HG03066 (cell line): ENCODE data around the gene CXCL12.

Experiments used
- ATAC-seq: cut with Tn5 transposase; IDR thresholded peaks from one replicate; pipeline ENCODE4 v1.9.1; 2021; ENCODE audit warnings: low read depth; ENCODE audit not compliant: unreplicated experiment

CXCL12 gene

GRCh38 chr10:44339218-44339617 lies 45.7 kb downstream of the CXCL12 start:
- no peak for ATAC-seq

GRCh38 chr10:44337081-44337480 lies 47.8 kb downstream of the CXCL12 start:
- no peak for ATAC-seq

GRCh38 chr10:44335330-44336021 lies 49.4 kb downstream of the CXCL12 start:
- ATAC-seq: no peak

GRCh38 chr10:44334621-44335184 lies 50.2 kb downstream of the CXCL12 start:
- no peak for ATAC-seq

GRCh38 chr10:44334091-44334490 lies 50.8 kb downstream of the CXCL12 start:
- no peak for ATAC-seq

- no peak for ATAC-seq
These were observed 51.4 kb downstream of the CXCL12 start for GRCh38 chr10:44333511-44333910.

GRCh38 chr10:44332465-44332864 lies 52.4 kb downstream of the CXCL12 start:
- no peak for ATAC-seq

- ATAC-seq: no peak
These were observed 54.5 kb downstream of the CXCL12 start for GRCh38 chr10:44330431-44330830.

GRCh38 chr10:44327461-44327860 lies 57.4 kb downstream of the CXCL12 start:
- no peak for ATAC-seq
